Karpas-422 (cell line): ENCODE data around the gene OBI1. TPM values are rescaled to one million over a fixed set of nuclear protein-coding genes. Genes with fewer than 3 reads are reported as not detected.
A peak's percentile ranks its signal among the peaks of the same experiment; 100 is the strongest.

Source experiments
- DNase-seq: peaks from one replicate; pipeline ENCODE4 v3.0.0-alpha.2; 2015
- H2AFZ ChIP-seq: fragments of 200-600 bp; sonication (generic); 2 replicates; pipeline ENCODE4 v1.6.1; 2014; ENCODE audit warnings: antibody characterized with exemption, low read length, mixed read lengths
- H3K27ac ChIP-seq: fragments of 200-600 bp; sonication (generic); 2 replicates; pipeline ENCODE4 v1.5.1; 2014; ENCODE audit warnings: mild to moderate bottlenecking, low read length, moderate library complexity
- H3K27me3 ChIP-seq: fragments of 200-600 bp; sonication (generic); 2 replicates; pipeline ENCODE4 v1.6.1; 2014; ENCODE audit warnings: low read length, mixed read lengths
- H3K36me3 ChIP-seq: fragments of 200-600 bp; sonication (generic); 2 replicates; pipeline ENCODE4 v1.6.1; 2014; ENCODE audit warnings: low read length, mixed read lengths; ENCODE audit not compliant: insufficient read depth
- H3K4me1 ChIP-seq: fragments of 200-600 bp; sonication (generic); 2 replicates; pipeline ENCODE4 v1.6.1; 2014; ENCODE audit warnings: mild to moderate bottlenecking, low read length, mixed read lengths
- H3K4me2 ChIP-seq: fragments of 200-600 bp; sonication (generic); 2 replicates; pipeline ENCODE4 v1.6.1; 2014; ENCODE audit warnings: low read length, low read depth, mild to moderate bottlenecking; ENCODE audit not compliant: poor library complexity, severe bottlenecking
- H3K4me3 ChIP-seq: fragments of 200-600 bp; sonication (generic); 2 replicates; pipeline ENCODE4 v1.5.1; 2014; ENCODE audit warnings: mild to moderate bottlenecking, antibody characterized with exemption, low read length, mixed read lengths
- H3K79me2 ChIP-seq: fragments of 200-600 bp; sonication (generic); 2 replicates; pipeline ENCODE4 v1.6.1; 2014; ENCODE audit warnings: mild to moderate bottlenecking, low read length, mixed read lengths
- H3K9ac ChIP-seq: fragments of 200-600 bp; sonication (generic); 2 replicates; pipeline ENCODE4 v1.6.0; 2014; ENCODE audit warnings: low read length
- H3K9me2 ChIP-seq: fragments of 200-600 bp; sonication (generic), shearing (Covaris generic); replicated peaks from 2 replicates; pipeline ENCODE4 v1.6.0; 2014; ENCODE audit warnings: mild to moderate bottlenecking, low read length, moderate library complexity; ENCODE audit not compliant: insufficient read depth
- H3K9me3 ChIP-seq: fragments of 300-700, 200-600 bp; sonication (generic); 2 replicates; pipeline ENCODE4 v1.6.1; 2014; ENCODE audit warnings: low read length, mixed read lengths
- H4K20me1 ChIP-seq: fragments of 200-600 bp; sonication (generic); 2 replicates; pipeline ENCODE4 v1.6.1; 2014; ENCODE audit warnings: mild to moderate bottlenecking, antibody characterized with exemption, low read length, low read depth; ENCODE audit not compliant: insufficient read depth
- total RNA-seq: library from RNA; depleted of rRNA; stranded (reverse); fragments of >200 nt; shearing (Covaris generic); gene quantifications from 2 replicates; pipeline ENCODE4 v1.2.3, GENCODE V29; 2014; ENCODE audit warnings: low replicate concordance

Gene OBI1
- total RNA-seq, 1 experiment from 2014 or later, result 27.7 TPM

DNA sequence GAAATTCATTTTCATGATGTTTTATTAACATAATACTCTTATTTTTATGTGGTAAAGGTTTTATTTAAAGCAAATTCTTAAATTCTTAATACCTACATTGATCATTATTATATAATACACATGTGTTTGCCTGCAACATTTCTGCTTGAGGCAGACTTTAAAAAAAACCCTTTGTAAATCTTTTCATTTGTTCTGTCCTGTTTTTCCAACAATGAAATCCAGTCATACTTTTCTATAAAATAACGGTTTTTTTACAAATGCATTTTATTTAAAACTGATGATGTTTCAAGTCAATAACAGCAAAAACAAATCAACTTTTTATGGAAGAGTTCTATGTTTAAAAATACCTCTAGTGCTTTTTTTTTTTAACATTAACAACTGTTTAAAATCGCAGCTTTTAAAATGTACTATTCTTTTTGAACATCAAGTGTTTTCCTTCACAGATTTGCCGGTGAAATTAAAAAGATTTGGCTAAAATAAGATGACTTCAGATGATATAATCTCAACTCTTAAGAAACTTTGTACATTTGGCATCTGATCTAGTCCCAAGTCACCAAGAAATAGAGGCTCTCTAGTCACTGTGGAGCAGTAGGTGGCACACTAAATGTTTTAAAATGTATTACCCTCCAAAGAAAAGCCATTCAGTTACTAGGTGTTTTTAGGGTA lies 60.7 kb downstream of the OBI1 start:
- no peak overlapping the region for H3K9ac ChIP-seq
- no peak overlapping the region for H2AFZ ChIP-seq
- no peaks in the 10 kb centered on the region for H3K9me3 ChIP-seq
- H3K27ac ChIP-seq, result no peak overlapping the region
- H3K9me2 ChIP-seq, result no peaks in the 10 kb centered on the region
- no peaks in the 10 kb centered on the region for H3K79me2 ChIP-seq
- H3K4me1 ChIP-seq, result no peaks in the 10 kb centered on the region
- no peak for DNase-seq
- no peaks in the 10 kb centered on the region for H3K27me3 ChIP-seq
- H3K4me3 ChIP-seq, result no peak overlapping the region
- no peaks in the 10 kb centered on the region for H3K36me3 ChIP-seq
- no peaks in the 10 kb centered on the region for H4K20me1 ChIP-seq
- H3K4me2 ChIP-seq, result no peak overlapping the region

DNA sequence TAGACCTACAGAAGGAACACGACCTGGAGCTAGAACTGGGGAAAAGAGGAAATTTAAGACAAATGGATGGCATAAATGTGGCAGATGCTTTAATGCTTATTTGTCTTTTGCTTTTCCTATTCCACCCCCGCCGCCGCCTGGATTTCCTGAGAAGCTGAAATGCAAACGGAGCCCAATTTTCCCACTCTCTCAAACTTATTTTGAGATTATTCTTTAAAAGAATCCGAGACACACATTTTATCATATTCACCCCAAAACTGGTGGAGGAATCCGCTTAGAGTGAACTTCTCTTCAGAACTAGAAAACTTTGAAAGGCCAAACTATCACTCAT lies 61.4 kb downstream of the OBI1 start:
- Histone ChIP-seq H4K20me1 (no peaks in the 10 kb centered on the region), H3K4me2 (no peak overlapping the region), H3K79me2 (no peaks in the 10 kb centered on the region), H3K27ac (no peak overlapping the region), H3K9me3 (no peaks in the 10 kb centered on the region), H2AFZ (no peak overlapping the region), H3K9me2 (no peaks in the 10 kb centered on the region), H3K9ac (no peak overlapping the region), H3K36me3 (no peaks in the 10 kb centered on the region), H3K4me1 (no peaks in the 10 kb centered on the region), H3K27me3 (no peaks in the 10 kb centered on the region), H3K4me3 (no peak overlapping the region)
- no peak for DNase-seq

DNA sequence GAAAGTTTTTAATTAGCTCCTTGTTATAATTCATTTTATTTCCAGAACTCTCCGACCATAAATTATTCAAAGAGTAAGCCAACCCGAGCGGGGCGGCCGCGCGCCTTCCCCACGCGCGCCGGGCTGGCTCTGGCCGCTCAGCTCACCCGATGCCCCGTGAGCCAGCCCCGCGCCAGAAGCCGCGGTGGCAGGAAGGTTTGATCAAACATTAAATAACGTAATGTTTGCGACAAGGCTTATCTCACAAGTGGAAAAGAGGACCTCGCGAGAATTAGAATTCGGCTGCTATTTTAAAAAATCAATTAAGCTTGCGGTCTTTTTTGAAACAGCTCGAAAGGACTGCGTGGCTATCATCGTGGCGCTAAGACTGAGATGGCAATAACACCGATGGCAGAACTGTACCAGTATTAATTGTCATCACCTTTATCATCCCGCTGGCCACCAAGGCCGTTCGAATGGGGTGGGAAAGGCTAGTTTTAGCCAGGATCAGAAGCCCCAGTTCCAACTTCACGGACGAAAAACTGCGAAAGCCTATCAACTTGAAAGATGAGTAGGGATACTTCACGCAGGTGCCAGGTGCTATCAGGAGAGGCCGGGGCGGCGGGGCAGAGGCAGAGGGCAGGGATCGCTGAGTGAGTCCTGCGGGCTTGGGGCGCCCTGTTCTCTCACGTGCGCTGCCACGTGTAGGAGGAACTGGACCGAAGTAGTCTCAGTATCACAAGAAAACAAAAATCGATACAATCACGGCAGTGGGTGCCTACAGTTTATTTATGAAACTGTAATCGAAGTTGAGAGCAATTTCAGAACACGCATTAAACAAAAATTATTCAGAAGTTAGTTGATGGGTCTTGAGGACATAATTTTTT lies 62.0 kb downstream of the OBI1 start:
- DNase-seq, result no peak
- Histone ChIP-seq H3K9ac (no peak overlapping the region), H3K27me3 (no peaks in the 10 kb centered on the region), H3K4me3 (no peak overlapping the region), H3K9me2 (no peaks in the 10 kb centered on the region), H3K4me2 (no peak overlapping the region), H3K36me3 (no peaks in the 10 kb centered on the region), H2AFZ (no peak overlapping the region), H3K9me3 (no peaks in the 10 kb centered on the region), H3K79me2 (no peaks in the 10 kb centered on the region), H3K27ac (no peak overlapping the region), H4K20me1 (no peaks in the 10 kb centered on the region), H3K4me1 (no peaks in the 10 kb centered on the region)

DNA sequence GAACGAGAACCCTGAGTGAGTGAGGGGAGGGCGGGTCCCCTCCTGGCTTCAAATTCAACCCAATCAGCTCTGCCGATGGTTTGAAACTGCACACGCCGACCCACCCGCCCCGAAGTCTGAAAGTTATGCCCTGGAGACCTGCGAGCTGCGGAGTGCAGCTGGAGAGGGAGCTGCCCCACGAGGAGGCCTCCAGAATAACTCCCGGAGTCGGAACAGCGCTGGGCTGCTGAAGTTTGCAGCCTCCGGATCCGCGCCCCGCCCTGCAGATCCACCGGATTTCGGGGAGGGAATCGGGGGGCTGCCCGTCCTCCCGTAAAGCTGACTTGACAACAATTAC lies 62.6 kb downstream of the OBI1 start:
- H3K79me2 ChIP-seq, result no peaks in the 10 kb centered on the region
- H3K9ac ChIP-seq, result no peak overlapping the region
- H3K36me3 ChIP-seq, result no peaks in the 10 kb centered on the region
- no peak overlapping the region for H2AFZ ChIP-seq
- DNase-seq, result no peak
- H3K9me3 ChIP-seq, result no peaks in the 10 kb centered on the region
- no peaks in the 10 kb centered on the region for H3K4me1 ChIP-seq
- H3K27ac ChIP-seq, result no peak overlapping the region
- H3K9me2 ChIP-seq, result no peaks in the 10 kb centered on the region
- H4K20me1 ChIP-seq, result no peaks in the 10 kb centered on the region
- H3K27me3 ChIP-seq, result no peaks in the 10 kb centered on the region
- no peak overlapping the region for H3K4me3 ChIP-seq
- H3K4me2 ChIP-seq, result no peak overlapping the region

DNA sequence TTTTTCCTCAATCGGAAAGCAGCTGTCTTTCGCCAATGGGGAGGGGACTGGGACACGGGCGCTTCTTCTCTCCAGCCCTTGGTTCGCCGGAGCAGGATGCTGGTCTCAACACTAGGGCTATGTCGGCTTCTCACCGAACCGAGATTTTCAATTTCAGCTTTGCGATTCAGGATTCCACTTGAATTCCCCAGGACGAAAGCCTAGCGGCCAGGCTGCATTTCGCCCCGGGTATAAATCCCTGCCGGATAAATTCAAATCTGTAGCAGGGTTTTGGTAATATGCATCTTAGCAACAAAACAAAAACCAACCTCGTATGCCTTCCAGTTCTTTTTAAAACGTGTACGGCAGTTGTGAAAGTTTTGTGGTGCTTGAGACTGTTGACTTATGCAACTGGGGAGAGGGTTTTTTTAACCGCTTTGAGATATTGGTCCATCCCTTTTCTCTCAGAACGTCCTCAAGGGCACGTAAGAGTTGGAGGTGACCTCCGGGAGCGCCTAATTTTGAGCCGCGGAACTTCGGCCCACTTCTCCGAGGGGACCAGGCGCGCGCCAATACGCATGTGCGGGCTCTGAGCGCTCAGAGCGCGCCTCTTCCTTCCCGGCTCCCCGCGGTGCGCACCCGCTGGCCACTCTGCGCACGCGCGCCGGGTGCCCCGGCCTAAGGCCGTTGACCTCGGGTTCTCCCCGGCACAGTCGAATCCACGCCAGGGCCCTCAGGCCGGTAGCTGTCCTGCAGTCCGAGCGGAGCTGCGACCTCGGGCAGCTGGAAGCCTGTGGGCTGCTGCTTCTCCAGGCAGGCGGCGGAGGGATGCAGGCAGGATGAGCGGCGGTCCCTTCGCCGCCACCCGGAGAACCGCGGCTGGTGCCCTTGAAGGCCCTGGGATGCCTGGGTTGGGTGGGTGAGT lies 63.2 kb downstream of the OBI1 start:
- Histone ChIP-seq H3K9me2 (no peaks in the 10 kb centered on the region), H3K36me3 (no peaks in the 10 kb centered on the region), H3K9me3 (no peaks in the 10 kb centered on the region), H3K27me3 (no peaks in the 10 kb centered on the region), H3K4me2 (no peak overlapping the region), H3K4me1 (no peaks in the 10 kb centered on the region), H3K79me2 (no peaks in the 10 kb centered on the region), H3K4me3 (no peak overlapping the region), H3K27ac (no peak overlapping the region), H2AFZ (no peak overlapping the region), H4K20me1 (no peaks in the 10 kb centered on the region), H3K9ac (no peak overlapping the region)
- peak; percentile 21 for DNase-seq

DNA sequence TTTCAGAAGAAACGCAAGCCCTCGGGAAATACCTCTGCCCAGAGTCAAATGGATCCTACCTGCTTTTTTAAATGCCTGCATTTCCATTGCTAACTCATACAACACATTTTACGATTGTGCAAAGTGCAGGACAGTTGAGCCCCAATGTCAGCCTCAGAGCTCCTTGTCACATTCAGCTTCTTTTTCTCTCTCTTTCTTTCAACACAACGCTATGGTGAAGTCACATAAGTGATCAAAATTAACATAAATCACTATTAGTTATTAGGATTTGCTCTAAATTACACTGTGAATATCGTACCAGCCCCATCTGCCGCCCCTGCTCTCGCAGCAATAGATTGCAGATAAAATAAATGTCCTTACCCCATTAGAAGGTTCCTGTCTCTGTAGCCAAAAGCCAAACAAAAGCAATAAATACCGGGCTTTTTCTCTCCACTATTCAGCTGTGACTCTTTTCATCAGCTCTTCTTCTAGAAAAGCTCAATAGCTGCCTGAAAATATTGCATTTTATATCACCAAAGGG lies 64.4 kb downstream of the OBI1 start:
- H3K9me3 ChIP-seq, result no peaks in the 10 kb centered on the region
- no peaks in the 10 kb centered on the region for H3K79me2 ChIP-seq
- H3K4me2 ChIP-seq, result no peak overlapping the region
- no peak overlapping the region for H3K4me3 ChIP-seq
- no peaks in the 10 kb centered on the region for H3K9me2 ChIP-seq
- H3K9ac ChIP-seq, result no peak overlapping the region
- H3K36me3 ChIP-seq, result no peaks in the 10 kb centered on the region
- DNase-seq, result peak; percentile 29
- no peaks in the 10 kb centered on the region for H3K27me3 ChIP-seq
- no peak overlapping the region for H2AFZ ChIP-seq
- H3K27ac ChIP-seq, result no peak overlapping the region
- no peaks in the 10 kb centered on the region for H4K20me1 ChIP-seq
- no peaks in the 10 kb centered on the region for H3K4me1 ChIP-seq

DNA sequence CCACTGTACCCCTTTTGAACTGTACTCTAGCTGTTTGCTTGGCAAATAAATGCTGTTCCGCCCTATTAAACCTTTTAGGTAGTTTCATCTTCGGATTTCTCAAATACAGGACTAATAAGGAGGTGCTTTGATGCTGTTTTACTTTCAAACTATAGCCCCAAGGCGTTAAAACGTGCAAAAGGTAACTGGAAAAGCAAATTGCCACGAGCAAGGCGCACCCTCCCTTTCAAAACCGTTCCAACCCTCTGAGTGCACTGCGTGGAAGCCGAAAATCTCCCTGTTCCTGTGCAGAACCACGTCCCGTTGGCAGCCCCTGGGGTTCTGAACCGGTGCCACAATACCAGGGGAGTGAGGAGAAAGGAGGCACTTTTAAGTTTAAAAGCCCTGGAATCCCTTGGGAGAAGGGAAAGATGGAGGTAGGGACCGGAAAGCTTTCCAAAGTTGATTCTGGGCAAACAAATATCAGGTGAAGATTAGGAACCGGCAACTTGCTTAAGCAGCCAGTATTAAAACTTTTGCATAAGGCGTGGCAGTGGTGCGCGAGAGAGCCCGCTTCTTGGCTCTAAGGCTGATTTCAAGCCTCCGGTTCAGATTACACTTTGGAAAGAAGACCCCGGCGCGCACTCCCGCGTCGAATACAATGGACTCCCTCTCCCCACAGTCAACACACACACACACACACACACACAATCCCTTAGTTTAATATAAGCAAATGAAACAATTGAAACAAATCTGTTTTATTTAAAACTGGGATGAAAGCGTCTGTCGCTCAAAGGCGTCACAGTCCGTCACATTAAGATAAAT lies 65.1 kb downstream of the OBI1 start:
- no peak for DNase-seq
- Histone ChIP-seq H3K4me3 (no peak overlapping the region), H3K79me2 (no peaks in the 10 kb centered on the region), H4K20me1 (no peaks in the 10 kb centered on the region), H3K9ac (no peak overlapping the region), H3K9me3 (no peaks in the 10 kb centered on the region), H3K27me3 (no peaks in the 10 kb centered on the region), H3K9me2 (no peaks in the 10 kb centered on the region), H2AFZ (no peak overlapping the region), H3K36me3 (no peaks in the 10 kb centered on the region), H3K4me2 (no peak overlapping the region), H3K27ac (no peak overlapping the region), H3K4me1 (no peaks in the 10 kb centered on the region)
